ENCODE data around the gene CEP85L.

DNA sequence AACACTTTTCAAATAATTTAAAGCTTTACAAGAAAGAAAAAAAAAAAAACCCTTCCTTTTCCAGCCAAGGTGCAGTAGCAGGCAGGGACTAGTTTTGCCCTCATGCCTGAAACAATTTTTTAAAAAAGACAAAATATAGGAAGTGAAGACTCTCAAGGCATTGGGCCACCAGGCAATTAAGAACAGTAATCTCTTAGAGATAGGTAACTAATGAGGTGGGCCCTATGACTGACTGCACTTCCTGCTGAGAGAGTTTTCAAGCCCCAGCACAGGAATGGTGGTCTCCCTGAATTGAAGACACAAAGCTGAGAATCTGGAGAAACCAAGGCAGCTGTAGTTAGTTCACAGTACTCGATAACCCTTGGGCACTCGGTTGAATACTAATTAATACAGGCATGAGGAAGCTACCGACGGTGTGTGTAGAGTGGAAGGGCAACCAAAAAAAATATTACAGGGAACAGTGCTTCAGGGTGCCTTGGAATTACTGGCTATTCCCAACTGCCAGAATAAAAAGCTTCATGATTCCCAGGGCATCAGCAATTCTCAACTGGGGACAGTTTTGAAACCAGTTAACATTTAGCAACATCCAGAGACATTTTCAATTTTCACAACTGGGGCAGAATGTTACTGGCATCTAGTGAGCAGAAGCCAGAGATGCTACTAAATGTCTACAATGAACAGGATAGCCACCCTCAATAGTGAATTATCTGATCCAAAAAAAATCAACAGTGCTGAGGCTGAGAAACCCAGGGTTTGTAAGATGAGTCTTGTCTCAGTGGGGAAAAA lies 139.3 kb downstream of the CEP85L start:
- TF ChIP-seq, protein P1, sequence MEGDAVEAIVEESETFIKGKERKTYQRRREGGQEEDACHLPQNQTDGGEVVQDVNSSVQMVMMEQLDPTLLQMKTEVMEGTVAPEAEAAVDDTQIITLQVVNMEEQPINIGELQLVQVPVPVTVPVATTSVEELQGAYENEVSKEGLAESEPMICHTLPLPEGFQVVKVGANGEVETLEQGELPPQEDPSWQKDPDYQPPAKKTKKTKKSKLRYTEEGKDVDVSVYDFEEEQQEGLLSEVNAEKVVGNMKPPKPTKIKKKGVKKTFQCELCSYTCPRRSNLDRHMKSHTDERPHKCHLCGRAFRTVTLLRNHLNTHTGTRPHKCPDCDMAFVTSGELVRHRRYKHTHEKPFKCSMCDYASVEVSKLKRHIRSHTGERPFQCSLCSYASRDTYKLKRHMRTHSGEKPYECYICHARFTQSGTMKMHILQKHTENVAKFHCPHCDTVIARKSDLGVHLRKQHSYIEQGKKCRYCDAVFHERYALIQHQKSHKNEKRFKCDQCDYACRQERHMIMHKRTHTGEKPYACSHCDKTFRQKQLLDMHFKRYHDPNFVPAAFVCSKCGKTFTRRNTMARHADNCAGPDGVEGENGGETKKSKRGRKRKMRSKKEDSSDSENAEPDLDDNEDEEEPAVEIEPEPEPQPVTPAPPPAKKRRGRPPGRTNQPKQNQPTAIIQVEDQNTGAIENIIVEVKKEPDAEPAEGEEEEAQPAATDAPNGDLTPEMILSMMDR (IDR thresholded peaks at IDR 0.05): no peak
- no peak for TF ChIP-seq EZH2 (IDR thresholded peaks at IDR 0.05)
- TF ChIP-seq EZH2phosphoT487 (IDR thresholded peaks at IDR 0.05): no peak
